Measurements from ENCODE around the gene CENPL. TPM values are rescaled to one million over a fixed set of nuclear protein-coding genes. Genes with fewer than 3 reads are reported as not detected.

Gene CENPL
- total RNA-seq, 1 experiment from 2014 or later: 108 TPM

- peaks cover 1% of the 10 kb centered on the region for H3F3A ChIP-seq (ENCODE audit: low read length, unreplicated experiment)
- CTCF ChIA-PET: no interaction called here
- no peaks in the 10 kb centered on the region for H3K9me2 ChIP-seq (replicated peaks; ENCODE audit: low read length)
- DNase-seq (no peak), ATAC-seq (peak; percentile 64)
- no peak overlapping the region for H3K9ac ChIP-seq (ENCODE audit: low read length)
- H3K79me2 ChIP-seq (ENCODE audit: low read length): no peaks in the 10 kb centered on the region
- intact Hi-C loops (cut with micrococcal nuclease): loop anchor here (10.0 kb wide), 1 partner anchor 222 kb away; no protein-coding TSS in a partner anchor
- no peak overlapping the region for H3K27ac ChIP-seq (ENCODE audit: low read length)
- no peaks in the 10 kb centered on the region for H3K27me3 ChIP-seq (ENCODE audit: low read length)
- no peaks in the 10 kb centered on the region for H3K4me1 ChIP-seq (ENCODE audit: insufficient read depth, low read length)
- no peak overlapping the region for H3K4me3 ChIP-seq (ENCODE audit: low read length)
- H3K9me3 ChIP-seq (ENCODE audit: low read length): no peaks in the 10 kb centered on the region
- H2AFZ ChIP-seq (ENCODE audit: low read length): no peak overlapping the region
- TF ChIP-seq EZH2phosphoT487 (IDR thresholded peaks at IDR 0.05; ENCODE audit: borderline replicate concordance, low read length): no peak
- no peak for TF ChIP-seq CTCF (conservative IDR thresholded peaks at IDR 0.05; ENCODE audit: low read depth, low read length)
- TF ChIP-seq EZH2 (IDR thresholded peaks at IDR 0.05; ENCODE audit: low read length, unreplicated experiment): no peak
- no TSS peak for BruUV-seq (replicated peaks)
- POLR2A ChIA-PET (ENCODE audit: unreplicated experiment): no interaction called here
- H4K20me1 ChIP-seq (ENCODE audit: low read length): no peaks in the 10 kb centered on the region
- H3K36me3 ChIP-seq (ENCODE audit: low read depth, low read length): peaks cover 20% of the 10 kb centered on the region
- H3K4me2 ChIP-seq (ENCODE audit: low read length): no peak overlapping the region
Observed at GRCh38 chr1:173853074-173853473, 28.4 kb upstream of the CENPL start.

GRCh38 chr1:173852105-173852504 lies 27.4 kb upstream of the CENPL start:
- no peak for DNase-seq
- H3K4me3 ChIP-seq (ENCODE audit: low read length): no peak overlapping the region
- H3K27me3 ChIP-seq (ENCODE audit: low read length): no peaks in the 10 kb centered on the region
- H3K36me3 ChIP-seq (ENCODE audit: low read depth, low read length): peaks cover 19% of the 10 kb centered on the region
- BruUV-seq (replicated peaks): no TSS peak
- H3K9me3 ChIP-seq (ENCODE audit: low read length): no peaks in the 10 kb centered on the region
- H3K9me2 ChIP-seq (replicated peaks; ENCODE audit: low read length): no peaks in the 10 kb centered on the region
- H3F3A ChIP-seq (ENCODE audit: low read length, unreplicated experiment): no peaks in the 10 kb centered on the region
- H3K27ac ChIP-seq (ENCODE audit: low read length): no peak overlapping the region
- H2AFZ ChIP-seq (ENCODE audit: low read length): no peak overlapping the region
- H4K20me1 ChIP-seq (ENCODE audit: low read length): no peaks in the 10 kb centered on the region
- no peak for ATAC-seq
- H3K4me1 ChIP-seq (ENCODE audit: insufficient read depth, low read length): no peaks in the 10 kb centered on the region
- intact Hi-C loops (cut with micrococcal nuclease): loop anchor here (10.0 kb wide), 1 partner anchor 223 kb away; no protein-coding TSS in a partner anchor
- H3K4me2 ChIP-seq (ENCODE audit: low read length): no peak overlapping the region
- ChIA-PET POLR2A (ENCODE audit: unreplicated experiment) (no interaction called here), CTCF (no interaction called here)
- TF ChIP-seq EZH2phosphoT487 (IDR thresholded peaks at IDR 0.05; ENCODE audit: borderline replicate concordance, low read length) (no peak), CTCF (conservative IDR thresholded peaks at IDR 0.05; ENCODE audit: low read depth, low read length) (no peak), EZH2 (IDR thresholded peaks at IDR 0.05; ENCODE audit: low read length, unreplicated experiment) (no peak)
- no peaks in the 10 kb centered on the region for H3K79me2 ChIP-seq (ENCODE audit: low read length)
- H3K9ac ChIP-seq (ENCODE audit: low read length): no peak overlapping the region

- Histone ChIP-seq H3F3A (ENCODE audit: low read length, unreplicated experiment) (no peaks in the 10 kb centered on the region), H3K4me1 (ENCODE audit: insufficient read depth, low read length) (peaks cover 8% of the 10 kb centered on the region), H3K27me3 (ENCODE audit: low read length) (no peaks in the 10 kb centered on the region), H3K9ac (ENCODE audit: low read length) (no peak overlapping the region), H3K9me3 (ENCODE audit: low read length) (no peaks in the 10 kb centered on the region), H2AFZ (ENCODE audit: low read length) (no peak overlapping the region), H4K20me1 (ENCODE audit: low read length) (no peaks in the 10 kb centered on the region), H3K4me2 (ENCODE audit: low read length) (no peak overlapping the region), H3K27ac (ENCODE audit: low read length) (no peak overlapping the region), H3K36me3 (ENCODE audit: low read depth, low read length) (peaks cover 46% of the 10 kb centered on the region), H3K4me3 (ENCODE audit: low read length) (no peak overlapping the region), H3K9me2 (replicated peaks; ENCODE audit: low read length) (no peaks in the 10 kb centered on the region), H3K79me2 (ENCODE audit: low read length) (peaks cover 10% of the 10 kb centered on the region; the same call in 1 of the 2 replicates)
- TF ChIP-seq EZH2 (IDR thresholded peaks at IDR 0.05; ENCODE audit: low read length, unreplicated experiment) (no peak), CTCF (conservative IDR thresholded peaks at IDR 0.05; ENCODE audit: low read depth, low read length) (no peak), EZH2phosphoT487 (IDR thresholded peaks at IDR 0.05; ENCODE audit: borderline replicate concordance, low read length) (no peak)
- DNase-seq: no peak
- ATAC-seq: no peak
- BruUV-seq (replicated peaks): no TSS peak
- POLR2A ChIA-PET (ENCODE audit: unreplicated experiment): no interaction called here
- intact Hi-C loops (cut with micrococcal nuclease): no loop called here
- CTCF ChIA-PET: no interaction called here
Observed at GRCh38 chr1:173832748-173833147, 8.1 kb upstream of the CENPL start.

Measured in PC-3 (cell line).